Esophagus squamous epithelium (tissue), 4 donors: ENCODE measurements around the gene MVK.

ENCODE experiments used
- POLR2A ChIP-seq, 4 donors: fragments of 450-650 bp; IDR thresholded peaks; one replicate each; pipeline ENCODE4 v1.6.1; 2017; ENCODE audit warnings: antibody characterized with exemption in 4 of 4, mild to moderate bottlenecking in 4 of 4, moderate library complexity in 3 of 4
- TF ChIP-seq, protein P1 (sequence below), 6 experiments: fragments of 450-650 bp in 4 of 6; fragments of 200-600 bp in 2 of 6; sonication (generic) in 2 of 6; IDR thresholded peaks; one replicate each; pipeline ENCODE4 v1.5.1; 2016 to 2019; ENCODE audit warnings: antibody characterized with exemption in 6 of 6, mild to moderate bottlenecking in 4 of 6, moderate library complexity in 4 of 6

DNA sequence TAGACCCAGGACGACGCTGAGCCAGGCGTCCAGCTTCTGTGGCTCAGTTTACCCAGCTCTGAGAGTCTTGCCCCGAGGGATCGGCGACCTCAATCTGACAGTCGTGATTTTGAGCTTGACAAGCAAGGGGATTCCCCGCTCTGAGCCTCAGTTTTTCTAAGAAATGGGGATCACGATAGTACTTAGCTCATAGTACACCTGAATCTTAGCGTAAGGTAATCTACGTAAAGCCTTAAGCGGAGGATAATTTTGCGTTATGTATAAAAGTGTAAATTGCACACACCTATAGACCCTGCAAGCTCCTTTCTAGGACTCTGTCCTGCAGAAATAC, 285 bp downstream of the MVK start:
- TF ChIP-seq, protein P1, sequence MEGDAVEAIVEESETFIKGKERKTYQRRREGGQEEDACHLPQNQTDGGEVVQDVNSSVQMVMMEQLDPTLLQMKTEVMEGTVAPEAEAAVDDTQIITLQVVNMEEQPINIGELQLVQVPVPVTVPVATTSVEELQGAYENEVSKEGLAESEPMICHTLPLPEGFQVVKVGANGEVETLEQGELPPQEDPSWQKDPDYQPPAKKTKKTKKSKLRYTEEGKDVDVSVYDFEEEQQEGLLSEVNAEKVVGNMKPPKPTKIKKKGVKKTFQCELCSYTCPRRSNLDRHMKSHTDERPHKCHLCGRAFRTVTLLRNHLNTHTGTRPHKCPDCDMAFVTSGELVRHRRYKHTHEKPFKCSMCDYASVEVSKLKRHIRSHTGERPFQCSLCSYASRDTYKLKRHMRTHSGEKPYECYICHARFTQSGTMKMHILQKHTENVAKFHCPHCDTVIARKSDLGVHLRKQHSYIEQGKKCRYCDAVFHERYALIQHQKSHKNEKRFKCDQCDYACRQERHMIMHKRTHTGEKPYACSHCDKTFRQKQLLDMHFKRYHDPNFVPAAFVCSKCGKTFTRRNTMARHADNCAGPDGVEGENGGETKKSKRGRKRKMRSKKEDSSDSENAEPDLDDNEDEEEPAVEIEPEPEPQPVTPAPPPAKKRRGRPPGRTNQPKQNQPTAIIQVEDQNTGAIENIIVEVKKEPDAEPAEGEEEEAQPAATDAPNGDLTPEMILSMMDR (IDR thresholded peaks at IDR 0.05), result no peak
- no peak for TF ChIP-seq POLR2A (IDR thresholded peaks at IDR 0.05)
